SH-SY5Y (cell line): ENCODE results near the gene ARMC8.
A peak's percentile ranks its signal among the peaks of the same experiment; 100 is the strongest.

Source experiments
- GATA2 ChIP-seq: IDR thresholded peaks from 2 replicates; pipeline ENCODE4 v1.6.1; 2011; ENCODE audit warnings: mild to moderate bottlenecking, low read depth, low read length
- GATA3 ChIP-seq: IDR thresholded peaks from 2 replicates; pipeline ENCODE4 v1.6.1; 2011; ENCODE audit warnings: low read depth, mild to moderate bottlenecking, low read length, moderate library complexity

The ARMC8 gene

DNA sequence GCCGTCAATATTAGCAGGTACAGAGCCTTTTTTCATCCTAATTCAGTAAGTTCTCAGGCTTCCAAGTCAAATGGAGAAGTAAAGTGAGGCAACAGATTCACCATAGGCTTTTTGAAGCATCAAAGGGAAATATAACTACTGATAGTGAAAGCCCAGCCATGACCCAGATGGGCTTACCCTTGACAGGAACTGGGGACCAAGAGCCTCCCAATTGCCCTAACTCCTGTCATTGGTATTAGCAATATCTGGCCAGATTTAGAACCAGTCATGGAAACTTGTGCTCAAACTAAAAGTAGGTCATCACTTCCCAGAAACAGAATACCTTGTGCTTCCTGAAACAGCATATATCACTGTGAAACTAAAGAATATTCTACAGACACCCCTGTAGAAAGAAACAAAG is 109.5 kb downstream of the ARMC8 start:
- TF ChIP-seq GATA2: no peak

GRCh38 chr3:138297059-138297607 is 110.0 kb downstream of the ARMC8 start:
- TF ChIP-seq GATA3: no peak
- no peak for TF ChIP-seq GATA2

- no peak for TF ChIP-seq GATA2
- no peak for TF ChIP-seq GATA3
Measured at GRCh38 chr3:138297876-138298275, 110.8 kb downstream of the ARMC8 start.

GRCh38 chr3:138300647-138301046 is 113.5 kb downstream of the ARMC8 start:
- TF ChIP-seq GATA3: no peak
- TF ChIP-seq GATA2: no peak

DNA sequence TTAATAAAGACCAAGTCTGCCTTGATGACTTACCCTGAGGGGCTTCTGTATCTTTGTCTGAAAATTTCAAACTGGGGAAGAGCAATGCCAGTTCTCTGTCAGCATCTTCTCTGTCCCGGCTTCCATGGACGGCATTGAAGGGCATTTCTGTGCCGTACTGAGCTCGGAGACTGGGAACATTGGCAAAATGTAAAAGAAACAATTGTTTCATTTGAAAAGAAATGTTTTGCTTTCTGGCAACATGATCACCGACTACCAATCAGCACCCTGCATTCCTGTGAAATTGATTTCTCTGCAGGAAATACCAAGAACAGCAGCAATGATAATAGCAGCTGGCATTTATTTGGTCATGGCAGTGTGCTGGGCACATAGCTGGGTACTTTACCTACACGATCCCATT is 116.4 kb downstream of the ARMC8 start:
- TF ChIP-seq GATA2 (no peak), GATA3 (no peak)

DNA sequence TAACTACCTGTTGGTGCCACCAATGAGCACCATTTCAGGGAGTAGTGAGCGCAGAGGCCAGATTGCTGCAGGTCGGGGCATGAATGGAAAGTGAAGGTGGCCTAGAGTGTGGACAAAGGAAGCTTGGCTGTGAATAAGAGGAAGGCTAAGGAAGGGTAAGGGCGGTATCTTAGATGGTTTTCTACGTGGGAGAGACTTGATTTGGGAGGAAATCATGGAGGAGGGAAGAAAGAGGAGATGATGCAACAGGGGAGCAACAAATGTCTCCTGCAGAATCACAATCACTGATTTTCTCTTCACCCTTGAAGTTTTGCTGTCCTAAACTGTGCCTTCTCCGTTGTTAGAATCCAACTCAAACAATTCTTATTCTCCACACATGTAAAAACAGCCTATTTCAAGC is 120.8 kb downstream of the ARMC8 start:
- TF ChIP-seq GATA3 (no peak), GATA2 (no peak)

DNA sequence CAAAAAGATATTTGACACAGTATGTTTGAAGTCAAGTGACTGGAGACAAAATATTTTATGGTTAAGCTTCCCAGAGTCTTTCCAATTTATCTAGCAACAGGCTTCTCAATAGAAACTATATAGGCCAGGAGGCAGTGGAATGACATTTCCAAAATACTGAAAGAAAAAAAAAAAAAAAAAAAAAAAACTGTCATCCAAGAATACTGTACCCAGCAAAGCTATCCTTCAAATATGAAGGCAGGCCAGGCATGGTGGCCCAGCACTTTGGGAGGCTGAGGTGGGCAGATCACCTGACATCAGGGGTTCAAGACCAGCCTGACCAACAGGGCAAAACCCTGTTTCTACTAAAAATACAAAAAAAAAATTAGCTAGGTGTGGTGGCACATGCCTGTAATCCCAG is 121.7 kb downstream of the ARMC8 start:
- TF ChIP-seq GATA3: no peak

GRCh38 chr3:138310494-138310893 is 123.4 kb downstream of the ARMC8 start:
- TF ChIP-seq GATA3: no peak
- no peak for TF ChIP-seq GATA2

DNA sequence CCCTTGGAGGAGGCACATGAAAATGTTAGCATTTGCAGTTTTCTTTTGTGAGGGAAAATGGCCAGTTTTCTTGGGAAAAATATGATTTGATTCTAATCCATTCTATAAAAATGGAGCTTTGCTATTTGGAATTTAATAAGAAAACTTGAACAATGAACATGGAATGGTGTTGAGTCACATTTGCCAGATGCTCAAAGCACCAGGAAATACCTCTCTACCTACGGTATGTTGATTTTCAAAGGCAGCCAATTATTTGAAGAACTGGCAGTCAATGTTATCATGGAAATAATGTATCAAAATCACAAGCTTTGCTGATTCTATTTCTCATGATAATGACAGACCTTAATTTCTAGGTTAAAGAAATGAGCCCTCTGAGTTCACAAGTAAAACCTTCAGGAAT is 127.7 kb downstream of the ARMC8 start:
- no peak for TF ChIP-seq GATA2
- TF ChIP-seq GATA3: no peak

- TF ChIP-seq GATA2 (no peak), GATA3 (no peak)
Measured at GRCh38 chr3:138317687-138318086, 130.6 kb downstream of the ARMC8 start.

- TF ChIP-seq GATA3 (no peak), GATA2 (no peak)
Measured at GRCh38 chr3:138323971-138324370, 136.9 kb downstream of the ARMC8 start.

DNA sequence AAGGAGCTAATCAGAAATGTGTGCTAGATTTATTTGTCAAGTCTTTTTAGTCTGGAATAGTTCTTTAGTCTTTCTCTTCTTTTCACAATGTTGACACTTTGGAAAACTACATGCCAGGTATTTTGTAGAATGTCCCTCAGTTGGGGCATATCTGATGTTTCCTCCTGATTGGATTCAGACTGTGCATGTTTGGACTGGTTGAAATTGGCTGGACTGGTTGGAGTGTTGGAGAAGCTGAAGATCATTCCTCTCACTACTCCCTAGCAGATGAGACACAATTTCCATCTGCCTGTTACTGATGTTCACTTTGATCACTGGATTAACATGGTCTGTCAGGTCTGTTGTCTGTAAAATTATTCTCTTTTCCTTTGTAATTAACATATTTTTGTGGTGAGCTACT is 138.9 kb downstream of the ARMC8 start:
- TF ChIP-seq GATA3 (no peak), GATA2 (no peak)

DNA sequence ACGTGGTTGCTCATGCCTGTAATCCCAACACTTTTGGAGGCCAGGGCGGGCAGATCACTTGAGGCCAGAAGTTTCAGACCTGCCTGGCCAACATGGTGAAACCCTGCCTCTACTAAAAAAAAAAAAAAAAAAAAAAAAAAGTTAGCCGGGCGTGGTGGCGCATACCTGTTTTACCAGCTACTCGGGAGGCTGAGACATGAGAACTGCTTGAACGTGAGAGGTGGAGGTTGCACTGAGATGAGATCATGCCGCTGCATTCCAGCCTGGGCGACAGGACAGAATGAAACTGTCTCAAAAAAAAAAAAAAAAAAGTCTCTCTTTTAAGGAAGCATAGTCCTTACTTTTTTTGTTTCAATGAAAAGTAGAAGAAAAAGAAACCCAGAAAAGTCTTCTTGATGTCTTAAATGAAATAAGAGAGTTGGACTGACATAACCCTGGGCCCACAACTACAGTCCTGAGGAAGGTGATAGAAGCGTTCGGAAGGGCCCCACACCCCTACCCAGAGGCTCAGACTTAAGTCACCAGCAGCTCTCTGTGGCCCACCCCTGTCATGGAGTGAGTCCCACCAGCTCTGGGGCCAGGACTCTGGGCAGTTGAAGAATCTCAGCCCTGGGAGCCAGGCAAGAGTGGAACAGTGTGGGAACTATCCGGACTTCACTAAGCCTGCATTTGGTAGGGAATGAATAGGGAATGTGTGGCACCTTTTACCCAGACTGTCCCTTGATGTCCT is 139.9 kb downstream of the ARMC8 start:
- TF ChIP-seq GATA2 (no peak), GATA3 (no peak)

- TF ChIP-seq GATA3 (no peak), GATA2 (no peak)
Measured at GRCh38 chr3:138327831-138328230, 140.7 kb downstream of the ARMC8 start.

DNA sequence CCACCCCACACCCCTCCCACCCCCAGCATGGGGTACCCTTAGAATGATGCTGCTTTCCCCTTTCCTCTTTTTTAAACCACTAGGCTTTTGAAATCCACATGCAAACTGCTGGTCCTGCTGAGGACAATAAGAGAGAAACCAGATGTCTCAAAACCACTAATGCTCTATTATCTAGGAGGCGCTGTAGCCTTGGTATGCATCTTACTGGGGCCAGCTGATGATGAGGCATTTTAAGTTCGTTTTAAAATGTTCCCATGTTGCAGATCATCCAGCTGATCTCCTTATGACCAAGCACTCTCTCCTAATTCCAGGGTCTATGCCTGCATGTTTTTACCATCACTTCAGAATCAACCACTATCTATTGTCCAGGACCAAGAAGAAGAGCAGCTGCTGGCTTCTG is 141.2 kb downstream of the ARMC8 start:
- no peak for TF ChIP-seq GATA2
- TF ChIP-seq GATA3: no peak

GRCh38 chr3:138329127-138329983 is 142.3 kb downstream of the ARMC8 start, which contains the start of gene NME9:
Gene NME9, minus strand, starts transcription at chr3:138329851. Its CDS starts 516 bp downstream, at chr3:138329335.
- peak; percentile 8; the same call in 1 of the 2 replicates for TF ChIP-seq GATA2
- no peak for TF ChIP-seq GATA3
